GM18511 (cell line): Measurements from ENCODE around the gene GPC4.
"Not testable (repeated sequence)": the region's sequence is repeated elsewhere in the genome, so short reads cannot be mapped to it uniquely, and the experiment has no call there.

Source experiments
- ATAC-seq: cut with Tn5 transposase; IDR thresholded peaks from one replicate; pipeline ENCODE4 v1.9.1; 2021; ENCODE audit warnings: mild to moderate bottlenecking, moderate library complexity; ENCODE audit not compliant: unreplicated experiment

GPC4 gene

DNA sequence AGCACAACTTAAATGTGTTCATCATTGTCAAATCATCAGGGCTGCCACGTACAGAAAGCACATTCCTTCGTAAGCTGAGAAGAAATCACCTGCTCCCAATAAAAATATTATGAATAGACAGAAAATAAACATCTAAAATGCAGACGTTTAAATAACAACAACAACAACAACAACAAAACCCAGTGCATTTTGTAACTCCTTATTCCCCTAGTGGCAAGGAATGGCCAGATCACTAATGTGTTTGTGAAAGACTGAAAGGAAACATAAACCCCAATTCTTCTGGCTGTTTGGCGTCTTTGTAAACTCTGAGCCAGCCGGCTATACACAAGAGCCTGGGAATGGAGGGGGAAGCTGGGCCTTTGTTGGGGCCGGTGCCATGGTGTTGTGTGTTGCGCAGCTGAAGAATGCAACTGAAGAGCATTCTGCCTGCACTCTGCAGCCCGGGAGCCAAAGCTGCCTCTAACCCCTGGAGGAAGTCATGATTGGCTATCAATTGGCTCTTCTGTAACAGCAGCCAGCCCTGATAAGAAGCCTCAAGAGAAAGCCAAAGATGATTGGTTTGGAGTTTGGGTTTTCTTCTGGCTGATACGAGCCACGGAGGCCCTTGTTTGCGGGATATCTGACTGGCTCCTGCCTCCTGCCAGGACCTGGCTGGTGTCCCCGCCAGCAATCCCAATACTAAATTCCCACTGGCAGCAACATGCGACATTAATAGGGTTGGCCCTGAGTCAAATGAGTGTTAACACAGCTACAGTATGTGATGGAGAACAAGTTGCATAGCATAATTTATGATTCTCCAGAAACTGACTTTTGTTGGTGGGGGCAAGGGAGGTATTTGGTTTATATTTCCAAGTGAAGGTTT is 107.4 kb downstream of the GPC4 start:
- no peak for ATAC-seq

DNA sequence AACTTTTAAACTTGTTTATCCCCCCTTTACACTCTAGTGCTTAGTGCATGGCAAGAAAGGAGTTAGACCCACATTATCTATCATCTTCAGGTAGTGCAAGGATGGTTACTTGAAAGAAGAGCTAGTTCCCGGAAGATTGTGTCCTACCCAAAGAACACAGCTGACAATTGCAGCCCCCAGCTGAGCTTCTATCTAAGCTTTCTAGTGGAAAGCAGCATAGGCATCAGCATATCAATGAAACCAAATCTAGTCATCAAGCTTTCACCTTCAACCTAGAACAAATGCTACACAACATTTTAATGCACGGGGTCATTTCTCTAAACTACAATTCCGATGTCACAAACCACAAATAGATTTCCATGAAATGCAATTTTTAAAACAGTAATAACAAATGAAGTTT is 108.2 kb downstream of the GPC4 start:
- no peak for ATAC-seq

DNA sequence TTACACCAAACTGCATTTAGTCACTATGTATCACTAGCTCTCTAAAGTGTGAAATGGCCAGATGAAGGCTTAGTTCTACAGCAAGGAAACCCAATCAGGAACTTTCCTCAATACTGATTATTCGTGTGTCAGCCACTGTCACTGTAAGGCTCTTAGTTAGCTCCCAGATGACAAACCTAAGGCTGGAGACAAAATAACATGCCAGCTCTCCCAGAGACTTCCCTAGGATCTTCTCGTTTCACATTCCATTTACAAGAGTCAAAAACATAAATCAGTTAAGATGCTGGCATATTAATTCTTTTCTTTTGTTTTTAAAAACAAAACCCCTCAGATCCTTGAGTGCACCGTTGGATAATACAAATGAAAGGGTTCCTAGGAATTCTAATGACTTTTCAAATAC is 109.0 kb downstream of the GPC4 start:
- no peak for ATAC-seq

DNA sequence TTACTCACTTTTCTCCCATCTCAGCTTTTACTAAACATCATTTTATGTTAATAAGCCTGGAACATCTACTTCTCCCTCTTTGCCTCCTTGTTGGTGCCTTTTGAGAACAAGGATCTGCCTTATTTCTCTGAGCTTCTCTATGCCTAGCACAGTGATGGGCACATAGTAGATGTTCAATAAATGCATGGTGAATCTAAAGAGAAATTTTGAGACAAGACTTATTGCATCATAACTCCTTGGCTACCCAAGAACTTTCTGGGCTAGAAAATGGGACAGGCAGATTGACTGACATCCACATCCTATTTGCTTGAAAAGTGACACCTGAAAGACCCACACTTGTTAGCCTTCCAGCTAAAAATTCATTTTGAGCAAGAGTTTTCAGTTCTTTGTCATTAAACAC is 109.9 kb downstream of the GPC4 start:
- no peak for ATAC-seq

DNA sequence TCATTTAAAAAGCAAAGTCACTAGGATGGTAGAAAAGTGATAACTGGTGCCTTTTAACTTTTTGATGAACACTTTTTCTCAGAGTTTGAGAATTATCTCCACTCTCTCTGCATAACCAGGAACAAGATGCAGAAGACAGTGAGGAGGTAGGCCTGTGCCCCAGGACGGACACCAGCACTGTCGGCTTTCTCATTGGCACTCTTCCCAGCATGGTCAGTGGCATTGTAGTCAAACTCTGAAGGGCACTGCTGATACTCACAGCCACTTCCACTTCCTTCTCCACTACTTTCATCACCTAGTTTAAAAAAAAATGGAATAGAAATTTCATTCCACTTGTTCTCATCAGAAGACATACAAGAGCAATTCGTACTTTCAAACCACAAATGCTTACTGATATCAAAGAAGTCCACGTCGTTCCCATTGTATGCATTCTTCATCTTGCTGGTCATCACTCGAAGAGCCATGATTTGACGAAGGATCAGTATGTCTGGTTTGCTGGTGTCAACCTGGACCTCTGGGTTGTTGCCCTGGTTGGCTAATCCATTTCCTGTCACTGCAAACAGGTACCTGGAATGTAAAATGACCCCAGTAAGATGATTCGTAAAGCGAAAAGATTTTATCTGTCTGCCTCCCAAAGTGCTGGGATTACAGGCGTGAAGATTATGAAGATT is 112.4 kb downstream of the GPC4 start:
- ATAC-seq = no peak

DNA sequence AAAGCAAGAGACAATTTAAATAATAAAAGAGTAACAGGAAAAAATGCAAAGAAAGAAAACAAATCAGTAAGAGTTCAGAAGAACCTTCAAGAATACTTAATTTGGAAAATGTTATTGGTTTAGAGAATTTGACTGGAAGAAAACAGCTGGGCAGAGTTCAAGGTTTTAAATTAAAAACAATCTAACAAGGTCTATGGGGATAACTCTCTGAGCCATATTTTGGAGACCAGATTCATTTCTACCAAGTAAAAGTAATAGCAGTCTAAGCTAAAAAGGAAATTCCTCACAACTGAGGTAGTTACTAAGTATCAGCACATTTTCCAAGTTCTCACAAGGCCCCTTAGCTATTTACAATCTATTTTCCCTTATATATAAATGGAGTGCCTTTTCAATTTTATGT is 114.7 kb downstream of the GPC4 start:
- ATAC-seq = no peak

DNA sequence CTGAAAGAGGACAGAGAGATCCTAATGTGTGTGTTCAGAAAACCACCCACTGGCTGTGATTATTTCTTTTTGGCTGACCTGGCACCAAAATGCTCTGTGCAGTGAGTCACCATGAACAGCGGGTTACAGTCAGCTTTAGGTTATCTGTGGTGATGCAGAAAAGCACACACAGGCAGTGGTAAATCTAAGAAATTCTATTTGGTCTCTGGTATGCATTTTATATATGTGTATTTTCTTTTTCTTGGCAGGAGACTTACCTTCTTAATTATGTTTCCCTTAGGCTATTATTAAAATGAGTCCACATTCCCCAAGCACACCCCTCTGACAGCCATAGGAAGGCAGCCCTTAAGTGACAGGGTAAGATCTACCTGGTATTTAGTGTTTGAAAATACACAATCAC is 118.0 kb downstream of the GPC4 start:
- no peak for ATAC-seq

DNA sequence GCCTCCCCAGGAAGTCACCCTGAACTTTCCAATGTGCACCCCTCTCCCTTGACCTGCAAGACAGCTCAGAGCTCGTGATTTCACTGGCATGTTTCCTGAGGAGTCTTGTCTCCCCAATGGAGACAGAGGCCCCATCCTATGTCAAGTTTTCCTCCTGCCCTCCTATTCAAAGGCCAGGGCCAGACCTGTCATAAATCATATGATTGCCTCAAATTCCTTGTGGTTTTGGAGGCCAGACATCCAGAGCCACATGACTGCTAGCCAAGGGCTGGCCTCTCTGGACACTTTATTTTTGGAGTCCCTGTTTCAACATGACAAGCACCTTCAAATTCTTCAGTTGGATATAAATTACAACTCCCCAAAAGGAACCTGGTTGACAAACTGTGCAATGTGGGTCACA is 121.2 kb downstream of the GPC4 start:
- no peak for ATAC-seq

DNA sequence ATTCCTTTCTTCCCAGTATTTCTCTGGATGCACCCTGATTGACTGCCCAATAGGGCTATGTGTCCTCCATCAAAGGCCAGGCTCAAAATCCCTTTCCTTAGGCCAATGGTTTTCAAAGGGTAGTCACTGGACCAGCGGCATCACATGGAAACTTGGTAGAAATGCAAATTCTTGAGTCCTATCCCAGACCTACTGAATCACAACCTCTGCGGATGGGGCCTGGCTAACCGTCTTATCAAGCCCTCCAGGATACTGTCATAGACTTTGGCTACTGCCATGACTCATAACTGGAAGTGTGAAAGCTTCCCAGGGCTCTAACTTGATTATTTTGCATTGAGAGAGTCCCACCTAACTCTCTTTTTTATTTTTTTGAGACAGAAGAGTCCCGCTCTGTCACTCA is 125.2 kb downstream of the GPC4 start:
- ATAC-seq = no peak

DNA sequence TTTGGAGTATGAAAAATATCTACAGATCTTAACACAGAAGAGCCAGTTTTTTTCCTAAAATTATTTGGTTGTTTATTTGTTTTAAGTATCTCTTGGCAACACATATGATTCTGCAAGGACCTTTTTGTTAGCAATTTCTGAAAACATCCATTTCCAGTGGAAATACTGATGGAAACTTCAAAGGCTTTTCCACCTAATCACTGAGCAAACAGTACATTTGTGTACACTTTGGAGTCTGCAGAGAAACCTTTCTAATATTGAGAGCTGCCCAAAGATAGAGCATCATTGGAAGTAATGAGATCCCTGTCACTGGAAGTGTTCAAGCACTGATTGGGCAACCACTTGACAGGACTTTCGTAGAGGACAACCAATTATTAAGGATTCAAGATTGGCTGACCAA is 127.4 kb downstream of the GPC4 start:
- ATAC-seq = no peak

DNA sequence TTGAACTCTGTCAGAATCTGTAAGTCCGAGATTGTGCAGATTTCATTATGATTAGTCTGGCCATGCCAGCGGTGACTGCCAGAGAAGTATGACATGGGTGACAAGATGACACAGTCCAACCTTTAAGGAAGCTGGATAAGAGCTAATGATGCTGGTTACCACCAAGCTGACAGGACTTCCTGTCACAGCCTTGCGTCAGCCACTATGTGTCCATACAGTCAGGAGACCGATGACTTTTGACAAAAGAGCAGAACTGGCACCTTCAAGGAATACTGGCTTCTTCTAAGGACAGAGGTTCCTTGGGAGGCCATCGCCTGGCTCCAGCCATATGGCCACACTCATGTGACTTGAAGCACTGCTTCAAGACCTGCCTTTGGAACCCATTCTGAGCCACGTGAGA is 129.9 kb downstream of the GPC4 start:
- no peak for ATAC-seq

DNA sequence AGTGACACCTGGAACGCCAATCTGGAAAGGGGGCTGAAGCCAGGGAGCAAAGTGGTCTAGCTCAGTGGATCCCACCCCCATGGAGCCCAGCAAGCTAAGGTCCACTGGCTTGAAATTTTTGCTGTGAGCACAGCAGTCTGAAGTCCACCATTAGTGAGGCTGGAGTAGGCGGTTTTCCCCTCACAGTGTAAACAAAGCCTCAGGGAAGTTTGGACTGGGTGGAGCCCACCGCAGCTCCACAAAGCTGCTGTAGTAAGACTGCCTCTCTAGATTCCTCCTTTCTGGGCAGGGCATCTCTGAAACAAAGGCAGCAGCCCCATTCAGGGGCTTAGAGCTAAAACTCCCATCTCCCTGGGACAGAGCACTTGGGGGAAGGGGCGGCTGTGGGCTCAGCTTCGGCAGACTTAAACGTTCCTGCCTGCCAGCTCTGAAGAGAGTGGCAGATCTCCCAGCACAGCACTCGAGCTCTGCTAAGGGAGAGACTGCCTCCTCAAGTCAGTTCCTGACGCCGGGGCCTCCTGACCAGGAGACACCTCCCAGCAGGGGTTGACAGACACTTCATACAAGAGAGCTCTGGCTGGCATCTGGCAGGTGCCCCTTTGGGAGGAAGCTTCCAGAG is 136.1 kb downstream of the GPC4 start:
- not testable (repeated sequence) for ATAC-seq

DNA sequence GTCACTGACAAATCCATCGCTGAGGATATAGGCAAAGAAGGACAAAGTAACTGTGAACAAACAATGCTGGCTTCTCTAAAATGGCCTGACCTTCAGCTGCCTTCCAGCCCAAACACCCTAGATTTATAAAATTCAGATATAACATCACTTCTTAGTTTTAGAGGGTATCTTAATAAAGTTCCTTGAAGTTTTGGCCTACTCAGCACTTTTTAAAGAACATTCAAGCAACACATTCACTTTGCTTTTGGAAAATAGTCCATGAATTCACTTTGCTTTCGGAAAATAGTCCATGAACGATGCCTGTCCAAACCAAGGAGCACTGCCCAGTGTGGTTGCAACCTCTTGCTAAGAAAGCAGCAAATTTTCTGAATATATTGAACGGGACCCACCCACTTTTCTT is 142.1 kb downstream of the GPC4 start:
- no peak for ATAC-seq

DNA sequence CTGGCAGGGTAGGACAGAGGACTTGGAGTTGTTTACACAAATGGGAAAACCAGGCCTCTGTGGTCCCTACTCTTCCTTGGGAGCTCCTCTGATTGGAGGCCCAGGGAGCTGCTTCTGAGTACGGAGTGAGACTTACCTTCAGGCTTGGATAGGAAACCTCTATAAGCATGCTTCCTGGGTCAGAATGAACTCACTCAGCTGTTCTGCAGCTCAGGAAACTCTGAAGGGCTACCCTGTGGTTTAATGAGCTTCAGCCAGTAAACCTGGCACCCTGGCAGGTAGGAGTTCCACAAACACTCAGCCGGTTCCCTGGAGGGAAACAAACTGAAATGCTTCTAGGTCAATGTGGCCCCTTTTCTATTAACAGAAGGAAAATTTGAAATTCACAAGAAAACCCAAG is 146.1 kb downstream of the GPC4 start:
- ATAC-seq = no peak

DNA sequence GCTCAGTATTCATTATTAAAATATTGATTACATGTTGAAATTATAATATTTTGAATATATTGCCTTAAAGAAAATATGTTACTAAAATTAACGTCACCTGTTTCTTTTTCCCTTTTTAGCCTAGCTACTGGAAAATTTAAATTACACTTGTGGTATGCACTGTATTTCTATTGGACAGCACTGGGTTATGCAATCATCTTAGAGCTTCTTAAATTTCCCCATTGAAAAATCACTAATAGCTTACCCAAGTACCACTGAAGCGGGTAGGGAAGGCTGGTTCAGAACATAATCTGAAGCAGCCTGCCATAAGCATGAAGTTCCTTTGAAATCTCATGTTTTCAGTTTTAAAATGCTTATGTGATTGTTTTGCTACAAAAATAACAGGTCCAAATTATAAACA is 147.7 kb downstream of the GPC4 start:
- no peak for ATAC-seq

DNA sequence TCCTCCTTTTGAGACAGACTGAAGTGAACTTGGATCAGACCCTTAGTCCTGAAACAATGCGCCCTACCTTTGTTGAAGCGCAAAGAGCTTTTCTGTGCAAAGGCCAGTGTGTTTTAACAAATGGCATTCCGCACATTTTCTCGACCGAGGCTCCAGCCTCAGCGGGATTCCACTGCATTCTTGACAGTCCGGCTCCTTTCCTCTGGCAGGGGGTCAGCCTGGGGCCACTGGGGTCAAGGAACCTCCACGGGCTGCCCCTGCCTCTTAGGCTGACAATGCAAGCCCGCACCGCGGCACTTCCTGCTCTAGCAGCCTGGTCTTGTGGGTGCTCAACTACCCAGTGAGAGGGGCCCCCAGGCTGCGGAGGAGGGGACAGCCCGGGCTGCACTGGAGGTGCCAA is 150.0 kb downstream of the GPC4 start:
- ATAC-seq = no peak

DNA sequence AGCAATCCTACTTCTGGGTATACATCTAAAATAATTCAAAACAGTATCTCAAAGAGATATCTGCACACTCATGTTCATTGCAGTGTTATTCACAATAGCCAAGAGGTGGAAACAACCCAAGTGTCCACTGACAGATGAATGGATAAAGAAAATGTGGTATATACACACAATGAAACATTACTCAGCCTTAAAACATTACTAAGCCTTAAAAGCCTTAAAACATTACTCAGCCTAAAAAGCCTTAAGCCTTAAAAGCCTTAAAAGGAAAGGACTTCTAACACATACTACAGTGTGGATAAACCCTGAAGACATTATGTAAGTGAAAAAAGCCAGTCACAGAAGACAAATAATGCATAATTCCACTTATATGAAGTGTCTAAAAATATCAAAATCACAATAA is 156.8 kb downstream of the GPC4 start:
- no peak for ATAC-seq

DNA sequence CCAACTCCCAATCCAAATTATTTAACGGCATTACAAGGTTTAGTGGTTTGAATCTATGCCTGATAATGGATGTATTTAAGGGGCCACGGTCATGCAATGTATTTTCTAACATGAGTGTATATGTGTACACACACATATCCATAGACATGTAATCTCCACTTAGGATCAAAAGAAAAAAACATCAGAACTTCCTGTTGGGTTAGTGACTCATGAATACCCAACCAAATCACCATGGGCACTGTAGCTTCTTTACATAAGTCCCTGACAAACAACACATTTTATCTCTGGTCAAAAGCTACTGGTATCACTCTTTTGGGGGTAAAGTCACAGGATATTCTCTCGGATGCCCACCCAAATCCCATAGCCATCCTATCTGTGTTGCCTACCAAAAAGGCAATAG is 160.6 kb downstream of the GPC4 start:
- ATAC-seq = no peak

DNA sequence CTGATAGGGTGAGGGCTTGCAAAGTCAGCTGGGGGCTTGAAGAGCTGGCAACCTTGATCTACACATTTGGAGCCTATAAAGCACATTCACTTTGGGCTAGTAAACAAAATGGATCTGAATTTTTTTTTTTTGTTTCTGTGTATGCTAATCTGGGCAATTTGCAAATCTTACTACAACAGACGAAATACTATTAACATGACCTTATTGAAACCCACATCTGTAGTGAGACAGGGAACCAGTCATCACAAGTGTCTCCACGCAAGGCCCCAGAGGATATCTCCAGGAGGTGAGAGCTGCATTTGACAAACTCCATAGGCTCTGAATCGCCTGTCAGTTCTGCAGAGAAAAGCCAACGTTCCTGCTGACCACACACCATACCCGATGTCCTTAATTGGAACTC is 164.1 kb downstream of the GPC4 start:
- ATAC-seq = no peak

DNA sequence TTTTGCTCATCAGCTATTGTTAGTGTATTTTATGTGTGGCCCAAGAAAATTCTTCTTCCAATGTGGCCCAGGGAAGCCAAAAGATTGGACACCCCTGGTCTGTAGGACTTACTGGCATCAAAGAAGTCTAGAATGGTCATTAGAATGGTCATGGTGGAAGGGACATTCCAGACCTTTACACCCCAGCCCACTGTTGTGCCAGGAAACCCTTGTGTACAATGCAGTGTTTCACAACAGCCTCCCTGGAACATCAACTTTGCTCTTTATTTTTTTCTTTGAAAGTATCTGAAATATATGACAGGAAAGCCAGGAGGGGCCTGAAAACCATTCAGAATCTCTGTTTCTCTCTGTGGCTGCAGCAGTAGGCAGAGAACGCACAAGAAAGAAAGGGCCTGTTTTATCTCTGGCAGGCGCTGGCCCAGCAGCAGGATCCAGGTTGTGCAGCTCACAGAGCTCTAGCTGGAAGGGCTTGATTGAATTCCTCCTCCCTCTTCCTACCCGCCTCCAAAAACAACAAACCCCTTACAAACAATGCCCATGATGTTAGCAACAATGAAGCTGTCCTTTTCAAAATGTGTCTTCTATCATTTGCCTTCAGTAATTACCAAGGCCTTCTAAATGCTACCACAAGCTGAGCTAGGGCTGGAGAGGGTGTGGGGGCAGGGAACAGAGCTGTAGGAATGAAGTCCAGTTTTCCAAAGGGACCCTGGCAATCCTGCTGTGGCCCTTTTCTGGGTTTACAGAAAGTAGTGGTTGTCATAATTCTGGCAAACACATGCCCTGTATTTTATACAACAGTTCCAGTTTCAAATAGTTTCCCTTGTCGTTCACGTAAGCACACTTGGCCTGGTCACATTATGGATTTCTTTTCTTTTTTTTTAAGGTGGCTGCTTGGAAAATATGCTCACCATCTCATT is 164.8 kb downstream of the GPC4 start:
- ATAC-seq = no peak
